Panc1 (cell line): ENCODE measurements around the gene GSK3B. TPM values are rescaled to one million over a fixed set of nuclear protein-coding genes. Genes with fewer than 3 reads are reported as not detected.

ENCODE experiments used
- ATAC-seq: fragments of 200-7000 bp; cut with Tn5 transposase; 2 replicates; pipeline ENCODE4 v1.9.1; 2020; ENCODE audit warnings: mild to moderate bottlenecking, moderate library complexity
- BruUV-seq: library from RNA; stranded (reverse); fragments of 400-500 nt; replicated peaks from 2 replicates; lab custom pipeline; 2021; lab: Mats Ljungman, UMichigan
- CTCF ChIA-PET: fragments of 300-600 bp; sonication (Branson Sonifier 250); formaldehyde crosslinking; loops from one replicate; lab custom pipeline; 2022; ENCODE audit warnings: antibody characterized with exemption; lab: Charles Lee
- POLR2A ChIA-PET: fragments of 300-600 bp; sonication (Branson Sonifier 250); formaldehyde crosslinking; loops from one replicate; lab custom pipeline; 2022; ENCODE audit warnings: antibody characterized with exemption; lab: Charles Lee
- DNase-seq: peaks from one replicate; pipeline ENCODE4 v3.0.0-alpha.2; 2010; ENCODE audit warnings: low read depth, low spot score
- H3K27ac ChIP-seq: 2 replicates; pipeline ENCODE4 v1.5.1; 2011; ENCODE audit warnings: mild to moderate bottlenecking, low read length, inconsistent platforms
- H3K27me3 ChIP-seq: fragments of 200-500 bp; sonication (Bioruptor generic); 2 replicates; pipeline ENCODE4 v1.6.0; 2014; ENCODE audit warnings: low read length, inconsistent platforms; ENCODE audit not compliant: control insufficient read depth, insufficient read depth
- H3K36me3 ChIP-seq: fragments of 200-500 bp; sonication (Bioruptor generic); 2 replicates; pipeline ENCODE4 v1.5.1; 2014; ENCODE audit warnings: inconsistent platforms, mild to moderate bottlenecking, low read length, moderate library complexity; ENCODE audit not compliant: control insufficient read depth, insufficient read depth
- H3K4me1 ChIP-seq: 2 replicates; pipeline ENCODE4 v1.5.1; 2011; ENCODE audit warnings: inconsistent platforms, mild to moderate bottlenecking, low read length, moderate library complexity; ENCODE audit not compliant: control insufficient read depth, insufficient read depth
- H3K4me3 ChIP-seq, 2 experiments: 2 replicates each; pipeline ENCODE4 v1.5.1; 2011 to 2012; ENCODE audit warnings: low read depth in 2 of 2, low read length in 2 of 2, mild to moderate bottlenecking in 2 of 2, inconsistent platforms in 1 of 2, moderate library complexity in 1 of 2
- H3K9me3 ChIP-seq: fragments of 200-500 bp; sonication (Bioruptor generic); 2 replicates; pipeline ENCODE4 v1.5.1; 2014; ENCODE audit warnings: low read depth, mild to moderate bottlenecking, inconsistent platforms, low read length, moderate library complexity; ENCODE audit not compliant: control insufficient read depth, insufficient read depth
- CTCF ChIP-seq: fragments of 450-650 bp; IDR thresholded peaks from 2 replicates; pipeline ENCODE4 v1.5.1; 2017; ENCODE audit warnings: mild to moderate bottlenecking
- POLR2AphosphoS5 ChIP-seq: IDR thresholded peaks from 2 replicates; pipeline ENCODE4 v1.6.1; 2012; ENCODE audit warnings: mild to moderate bottlenecking, low read depth, low read length, moderate library complexity
- REST ChIP-seq, 2 experiments: IDR thresholded peaks; 2 replicates each; pipeline ENCODE4 v1.6.1; 2011 to 2012; ENCODE audit warnings: low read depth in 2 of 2, control low read depth in 1 of 2, low read length in 1 of 2, mild to moderate bottlenecking in 1 of 2, moderate library complexity in 1 of 2; ENCODE audit not compliant: insufficient read depth in 1 of 2
- SIN3A ChIP-seq: IDR thresholded peaks from 2 replicates; pipeline ENCODE4 v1.6.1; 2012; ENCODE audit warnings: low read depth, mild to moderate bottlenecking, low read length, moderate library complexity, borderline replicate concordance; ENCODE audit not compliant: insufficient read depth
- TCF7L2 ChIP-seq: IDR thresholded peaks from 2 replicates; pipeline ENCODE4 v1.6.1; 2011; ENCODE audit warnings: mild to moderate bottlenecking, low read depth, low read length, inconsistent platforms
- in situ Hi-C: cut with HindIII; loops from 2 replicates; pipeline ENCODE4 v1.10.0; 2016; ENCODE audit warnings: low sequenced_read_pairs, low pct_unique_long_range_greater_than_20kb
- intact Hi-C: fragments of 100-400 bp; cut with micrococcal nuclease; formaldehyde crosslinking; loops from one replicate; pipeline ENCODE4 v1.10.0; 2022; ENCODE audit not compliant: unreplicated experiment
- total RNA-seq: library from RNA; stranded (reverse); gene quantifications from one replicate; pipeline ENCODE4 v1.2.1, GENCODE V29; 2021; ENCODE audit not compliant: unreplicated experiment

GSK3B gene
- total RNA-seq, 1 experiment from 2014 or later, result 35.3 TPM

GRCh38 chr3:119809249-119810017, 284.8 kb downstream of the GSK3B start:
- no TSS peak for BruUV-seq
- no peak overlapping the region for H3K4me3 ChIP-seq

GRCh38 chr3:119808843-119809242, 285.4 kb downstream of the GSK3B start:
- POLR2A ChIA-PET, result no interaction called here
- Histone ChIP-seq H3K27me3 (no peaks in the 10 kb centered on the region), H3K36me3 (no peaks in the 10 kb centered on the region), H3K4me3 (no peak overlapping the region), H3K9me3 (no peaks in the 10 kb centered on the region), H3K4me1 (no peaks in the 10 kb centered on the region), H3K27ac (no peak overlapping the region)
- in situ Hi-C loops (no loop called here), intact Hi-C loops (no loop called here)
- CTCF ChIA-PET, result no interaction called here
- no peak for ATAC-seq
- TF ChIP-seq POLR2AphosphoS5 (no peak), SIN3A (no peak), REST (IDR thresholded peaks at IDR 0.05; ENCODE audit: insufficient read depth in 1 of 2, low read depth in 2 of 2, low read length in 1 of 2) (no peak), CTCF (no peak), TCF7L2 (no peak)
- no TSS peak for BruUV-seq
- no peak for DNase-seq

More at GRCh38 chr3:119809249-119810017, 284.8 kb downstream of the GSK3B start:
- Histone ChIP-seq H3K4me1 (no peaks in the 10 kb centered on the region), H3K36me3 (no peaks in the 10 kb centered on the region), H3K27me3 (no peaks in the 10 kb centered on the region), H3K27ac (no peak overlapping the region), H3K9me3 (no peaks in the 10 kb centered on the region)
- ChIA-PET POLR2A (no interaction called here), CTCF (no interaction called here)
- intact Hi-C loops, result no loop called here
- TF ChIP-seq POLR2AphosphoS5 (no peak), SIN3A (no peak), TCF7L2 (no peak), REST (IDR thresholded peaks at IDR 0.05; ENCODE audit: insufficient read depth in 1 of 2, low read depth in 2 of 2, low read length in 1 of 2) (no peak), CTCF (no peak)
- ATAC-seq (no peak), DNase-seq (no peak)
- in situ Hi-C loops, result no loop called here
